ENCODE measurements around the gene GDF7. TPM values are rescaled to one million over a fixed set of nuclear protein-coding genes. Genes with fewer than 3 reads are reported as not detected.
A peak's percentile ranks its signal among the peaks of the same experiment; 100 is the strongest.

GDF7 gene
- 0.10 and 0.15 TPM in 2 replicates for total RNA-seq

GRCh38 chr2:20666304-20667150, at the start of gene GDF7:
Gene GDF7, plus strand, starts transcription at chr2:20667144. Its CDS starts 96 bp downstream, at chr2:20667240.
- peak within 1 kb of the TSS; percentile 72 for H3K4me3 Mint-ChIP-seq
- H3K4me1 Mint-ChIP-seq (ENCODE audit: low read depth): peaks cover 4% of the 10 kb centered on the region
- no peaks in the 10 kb centered on the region for H3K36me3 Mint-ChIP-seq (ENCODE audit: low read depth)
- H3K27me3 Mint-ChIP-seq (ENCODE audit: insufficient read depth): peaks cover 62% of the 10 kb centered on the region
- no peak for DNase-seq (ENCODE audit: low spot score)
- intact Hi-C loops (cut with micrococcal nuclease): no loop called here
- H3K27ac Mint-ChIP-seq: no peak within 1 kb of the TSS
- no peaks in the 10 kb centered on the region for H3K9me3 Mint-ChIP-seq

GRCh38 chr2:20617892-20618467, 49.0 kb upstream of the GDF7 start:
- no peak for DNase-seq (ENCODE audit: low spot score)
- Mint-ChIP-seq H3K4me3 (no peak overlapping the region), H3K27ac (no peak overlapping the region), H3K4me1 (ENCODE audit: low read depth) (no peaks in the 10 kb centered on the region), H3K36me3 (ENCODE audit: low read depth) (peaks cover 3% of the 10 kb centered on the region), H3K9me3 (no peaks in the 10 kb centered on the region), H3K27me3 (ENCODE audit: insufficient read depth) (no peaks in the 10 kb centered on the region)
- intact Hi-C loops (cut with micrococcal nuclease): no loop called here

- H3K27me3 Mint-ChIP-seq (ENCODE audit: insufficient read depth): no peaks in the 10 kb centered on the region
- DNase-seq (ENCODE audit: low spot score): no peak
- H3K4me3 Mint-ChIP-seq: no peak overlapping the region
- H3K9me3 Mint-ChIP-seq: no peaks in the 10 kb centered on the region
- intact Hi-C loops (cut with micrococcal nuclease): no loop called here
- no peak overlapping the region for H3K27ac Mint-ChIP-seq
- H3K4me1 Mint-ChIP-seq (ENCODE audit: low read depth): no peaks in the 10 kb centered on the region
- peaks cover 3% of the 10 kb centered on the region for H3K36me3 Mint-ChIP-seq (ENCODE audit: low read depth)
Observed at GRCh38 chr2:20618468-20618885, 48.5 kb upstream of the GDF7 start.

- Mint-ChIP-seq H3K9me3 (no peaks in the 10 kb centered on the region), H3K36me3 (ENCODE audit: low read depth) (peaks cover 3% of the 10 kb centered on the region), H3K27ac (no peak overlapping the region), H3K27me3 (ENCODE audit: insufficient read depth) (no peaks in the 10 kb centered on the region), H3K4me3 (no peak overlapping the region), H3K4me1 (ENCODE audit: low read depth) (no peaks in the 10 kb centered on the region)
- no peak for DNase-seq (ENCODE audit: low spot score)
- intact Hi-C loops (cut with micrococcal nuclease): no loop called here
Observed at GRCh38 chr2:20618886-20619521, 47.9 kb upstream of the GDF7 start.

- Mint-ChIP-seq H3K9me3 (no peaks in the 10 kb centered on the region), H3K4me3 (no peak overlapping the region), H3K27ac (no peak overlapping the region), H3K27me3 (ENCODE audit: insufficient read depth) (no peaks in the 10 kb centered on the region), H3K4me1 (ENCODE audit: low read depth) (no peaks in the 10 kb centered on the region), H3K36me3 (ENCODE audit: low read depth) (peaks cover 3% of the 10 kb centered on the region)
- no peak for DNase-seq (ENCODE audit: low spot score)
- intact Hi-C loops (cut with micrococcal nuclease): no loop called here
Observed at GRCh38 chr2:20619624-20620024, 47.3 kb upstream of the GDF7 start.

- H3K9me3 Mint-ChIP-seq: no peaks in the 10 kb centered on the region
- peaks cover 3% of the 10 kb centered on the region for H3K36me3 Mint-ChIP-seq (ENCODE audit: low read depth)
- H3K4me1 Mint-ChIP-seq (ENCODE audit: low read depth): no peaks in the 10 kb centered on the region
- H3K27me3 Mint-ChIP-seq (ENCODE audit: insufficient read depth): no peaks in the 10 kb centered on the region
- no peak for DNase-seq (ENCODE audit: low spot score)
- no peak overlapping the region for H3K27ac Mint-ChIP-seq
- no peak overlapping the region for H3K4me3 Mint-ChIP-seq
- intact Hi-C loops (cut with micrococcal nuclease): no loop called here
Observed at GRCh38 chr2:20620271-20620681, 46.7 kb upstream of the GDF7 start.

GRCh38 chr2:20620696-20621365, 46.1 kb upstream of the GDF7 start:
- intact Hi-C loops (cut with micrococcal nuclease): no loop called here
- Mint-ChIP-seq H3K36me3 (ENCODE audit: low read depth) (peaks cover 3% of the 10 kb centered on the region), H3K4me1 (ENCODE audit: low read depth) (no peaks in the 10 kb centered on the region), H3K27me3 (ENCODE audit: insufficient read depth) (no peaks in the 10 kb centered on the region), H3K27ac (no peak overlapping the region), H3K9me3 (no peaks in the 10 kb centered on the region), H3K4me3 (no peak overlapping the region)
- DNase-seq (ENCODE audit: low spot score): no peak

- H3K9me3 Mint-ChIP-seq: no peaks in the 10 kb centered on the region
- H3K4me3 Mint-ChIP-seq: no peak overlapping the region
- intact Hi-C loops (cut with micrococcal nuclease): no loop called here
- H3K4me1 Mint-ChIP-seq (ENCODE audit: low read depth): no peaks in the 10 kb centered on the region
- H3K36me3 Mint-ChIP-seq (ENCODE audit: low read depth): peaks cover 3% of the 10 kb centered on the region
- H3K27me3 Mint-ChIP-seq (ENCODE audit: insufficient read depth): no peaks in the 10 kb centered on the region
- no peak overlapping the region for H3K27ac Mint-ChIP-seq
- no peak for DNase-seq (ENCODE audit: low spot score)
Observed at GRCh38 chr2:20621366-20622295, 45.3 kb upstream of the GDF7 start.

- H3K4me1 Mint-ChIP-seq (ENCODE audit: low read depth): no peaks in the 10 kb centered on the region
- intact Hi-C loops (cut with micrococcal nuclease): no loop called here
- H3K36me3 Mint-ChIP-seq (ENCODE audit: low read depth): peaks cover 3% of the 10 kb centered on the region
- no peak overlapping the region for H3K4me3 Mint-ChIP-seq
- H3K9me3 Mint-ChIP-seq: no peaks in the 10 kb centered on the region
- DNase-seq (ENCODE audit: low spot score): no peak
- no peak overlapping the region for H3K27ac Mint-ChIP-seq
- H3K27me3 Mint-ChIP-seq (ENCODE audit: insufficient read depth): no peaks in the 10 kb centered on the region
Observed at GRCh38 chr2:20622296-20622686, 44.7 kb upstream of the GDF7 start.

- intact Hi-C loops (cut with micrococcal nuclease): no loop called here
- Mint-ChIP-seq H3K36me3 (ENCODE audit: low read depth) (peaks cover 3% of the 10 kb centered on the region), H3K4me1 (ENCODE audit: low read depth) (no peaks in the 10 kb centered on the region), H3K9me3 (no peaks in the 10 kb centered on the region), H3K27ac (no peak overlapping the region), H3K4me3 (no peak overlapping the region), H3K27me3 (ENCODE audit: insufficient read depth) (no peaks in the 10 kb centered on the region)
- no peak for DNase-seq (ENCODE audit: low spot score)
Observed at GRCh38 chr2:20622731-20623130, 44.2 kb upstream of the GDF7 start.

- H3K36me3 Mint-ChIP-seq (ENCODE audit: low read depth): peaks cover 3% of the 10 kb centered on the region
- H3K27me3 Mint-ChIP-seq (ENCODE audit: insufficient read depth): no peaks in the 10 kb centered on the region
- H3K27ac Mint-ChIP-seq: no peak overlapping the region
- no peaks in the 10 kb centered on the region for H3K9me3 Mint-ChIP-seq
- DNase-seq (ENCODE audit: low spot score): no peak
- H3K4me1 Mint-ChIP-seq (ENCODE audit: low read depth): no peaks in the 10 kb centered on the region
- H3K4me3 Mint-ChIP-seq: no peak overlapping the region
- intact Hi-C loops (cut with micrococcal nuclease): no loop called here
Observed at GRCh38 chr2:20623241-20623640, 43.7 kb upstream of the GDF7 start.

- intact Hi-C loops (cut with micrococcal nuclease): no loop called here
- no peak overlapping the region for H3K4me3 Mint-ChIP-seq
- DNase-seq (ENCODE audit: low spot score): no peak
Observed at GRCh38 chr2:20623741-20624155, 43.2 kb upstream of the GDF7 start.

More at GRCh38 chr2:20623741-20624155, 43.2 kb upstream of the GDF7 start:
- Mint-ChIP-seq H3K9me3 (no peaks in the 10 kb centered on the region), H3K4me1 (ENCODE audit: low read depth) (no peaks in the 10 kb centered on the region), H3K36me3 (ENCODE audit: low read depth) (peaks cover 3% of the 10 kb centered on the region), H3K27ac (no peak overlapping the region), H3K27me3 (ENCODE audit: insufficient read depth) (no peaks in the 10 kb centered on the region)

All from activated T-helper 1 cell treated with anti-CD3 and anti-CD28 coated beads, Interleukin-12 subunit alpha, Interleukin-12 subunit beta, Interleukin-2, Interleukin-4 antibody, amounts not matched to agents 30 ng/mL and 10 ng/mL and 1 ng/mL, durations not matched to agents 14 hours and 24 hours and 36 hours (primary cell).